ENCODE measurements around the gene COLGALT1. TPM values are rescaled to one million over a fixed set of nuclear protein-coding genes. Genes with fewer than 3 reads are reported as not detected.
"Not testable (repeated sequence)": the region's sequence is repeated elsewhere in the genome, so short reads cannot be mapped to it uniquely, and the experiment has no call there.

The COLGALT1 gene
- total RNA-seq, 1 experiment from 2014 or later = 80.1 TPM

DNA sequence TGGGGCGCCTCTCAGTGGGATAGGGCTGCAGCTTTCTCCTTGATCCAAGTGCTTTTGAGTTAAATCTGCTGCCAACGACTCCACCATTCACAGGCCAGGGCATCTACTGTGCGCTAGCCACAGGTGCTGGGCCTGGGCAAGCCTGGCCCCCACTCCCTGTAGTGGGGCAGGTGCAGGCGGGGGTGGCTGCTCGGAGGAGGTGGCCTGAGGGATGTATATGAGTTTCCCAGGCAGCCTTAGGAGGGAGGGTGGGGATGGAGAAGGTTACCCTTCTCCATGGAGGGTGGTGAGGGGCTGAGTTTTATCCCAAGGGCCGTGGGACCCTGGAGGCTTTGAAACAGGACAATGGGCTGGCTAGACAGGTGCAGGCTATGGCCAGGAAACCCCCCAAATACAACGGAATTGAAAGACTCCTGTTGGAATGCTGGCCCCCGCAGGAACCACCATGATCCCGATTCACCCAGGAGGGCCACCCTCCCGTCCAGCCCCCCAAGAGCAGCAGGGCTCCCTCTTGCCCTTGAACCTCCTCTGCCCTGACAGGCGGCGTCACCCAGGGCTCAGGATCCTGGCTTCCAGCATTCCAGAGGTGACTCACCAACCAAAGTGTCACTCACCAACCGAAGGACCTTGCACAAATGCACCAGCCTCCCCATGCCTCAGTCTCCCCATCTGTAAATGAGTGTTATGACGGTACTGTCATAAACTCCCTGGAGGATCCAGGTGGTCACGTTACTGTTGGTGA lies 39.9 kb upstream of the COLGALT1 start:
- CTCF ChIA-PET = interaction anchor here (0.6 kb wide), 1 partner anchor 423 kb away, joined by 3 read pairs; no protein-coding TSS in a partner anchor
- no peak overlapping the region for H3K4me3 Mint-ChIP-seq (ENCODE audit: unreplicated experiment)
- BruUV-seq (replicated peaks) = no TSS peak

DNA sequence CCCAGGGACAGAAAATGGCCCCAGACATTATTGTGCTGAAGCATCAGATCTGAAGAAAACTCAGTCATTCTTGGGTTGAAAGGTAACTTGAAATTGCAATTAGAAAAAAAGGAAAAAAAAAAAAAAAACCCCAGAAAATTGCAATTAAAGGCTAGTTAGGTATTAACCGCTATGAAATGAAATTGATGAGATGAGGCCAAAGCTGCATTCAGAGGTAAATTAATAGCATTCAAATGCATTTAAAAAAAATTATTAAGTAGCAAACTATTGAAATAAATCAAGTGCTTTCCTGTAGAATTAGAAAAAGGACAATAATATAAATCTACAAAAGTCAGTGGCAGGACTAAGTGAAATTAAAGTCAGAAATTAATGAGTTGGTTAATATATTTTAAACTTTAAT lies 37.6 kb upstream of the COLGALT1 start:
- Histone ChIP-seq H3K27me3 (replicated peaks; ENCODE audit: control insufficient read depth, insufficient read depth, low read length) (no peaks in the 10 kb centered on the region), H3K36me3 (ENCODE audit: control insufficient read depth, insufficient read depth, low read length) (peaks cover 5% of the 10 kb centered on the region), H3K9me3 (peaks cover 11% of the 10 kb centered on the region; the same call in 1 of the 2 replicates), H3K4me1 (no peaks in the 10 kb centered on the region), H3K4me3 (ENCODE audit: low read depth, low read length) (no peak overlapping the region)
- TF ChIP-seq, protein P1, sequence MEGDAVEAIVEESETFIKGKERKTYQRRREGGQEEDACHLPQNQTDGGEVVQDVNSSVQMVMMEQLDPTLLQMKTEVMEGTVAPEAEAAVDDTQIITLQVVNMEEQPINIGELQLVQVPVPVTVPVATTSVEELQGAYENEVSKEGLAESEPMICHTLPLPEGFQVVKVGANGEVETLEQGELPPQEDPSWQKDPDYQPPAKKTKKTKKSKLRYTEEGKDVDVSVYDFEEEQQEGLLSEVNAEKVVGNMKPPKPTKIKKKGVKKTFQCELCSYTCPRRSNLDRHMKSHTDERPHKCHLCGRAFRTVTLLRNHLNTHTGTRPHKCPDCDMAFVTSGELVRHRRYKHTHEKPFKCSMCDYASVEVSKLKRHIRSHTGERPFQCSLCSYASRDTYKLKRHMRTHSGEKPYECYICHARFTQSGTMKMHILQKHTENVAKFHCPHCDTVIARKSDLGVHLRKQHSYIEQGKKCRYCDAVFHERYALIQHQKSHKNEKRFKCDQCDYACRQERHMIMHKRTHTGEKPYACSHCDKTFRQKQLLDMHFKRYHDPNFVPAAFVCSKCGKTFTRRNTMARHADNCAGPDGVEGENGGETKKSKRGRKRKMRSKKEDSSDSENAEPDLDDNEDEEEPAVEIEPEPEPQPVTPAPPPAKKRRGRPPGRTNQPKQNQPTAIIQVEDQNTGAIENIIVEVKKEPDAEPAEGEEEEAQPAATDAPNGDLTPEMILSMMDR (IDR thresholded peaks at IDR 0.05; ENCODE audit: insufficient read depth in 1 of 2, low read depth in 1 of 2, low read length in 1 of 2, severe bottlenecking in 1 of 2, unreplicated experiment in 1 of 2) = no peak
- H3K27me3 Mint-ChIP-seq (ENCODE audit: insufficient read depth, unreplicated experiment) = no peaks in the 10 kb centered on the region
- CTCF ChIA-PET = no interaction called here
- H3K36me3 Mint-ChIP-seq (ENCODE audit: insufficient read depth, unreplicated experiment) = peaks cover 30% of the 10 kb centered on the region
- BruUV-seq (replicated peaks) = no TSS peak
- no peaks in the 10 kb centered on the region for H3K9me3 Mint-ChIP-seq (ENCODE audit: unreplicated experiment)
- no peak overlapping the region for H3K4me3 Mint-ChIP-seq (ENCODE audit: unreplicated experiment)
- intact Hi-C loops (cut with micrococcal nuclease; ENCODE audit: unreplicated experiment) = no loop called here
- no peak for DNase-seq
- H3K27ac Mint-ChIP-seq (ENCODE audit: unreplicated experiment) = no peak overlapping the region
- no peaks in the 10 kb centered on the region for H3K4me1 Mint-ChIP-seq (ENCODE audit: low read depth, unreplicated experiment)
- POLR2A ChIA-PET = no interaction called here

More for the DNA sequence above, 39.9 kb upstream of the COLGALT1 start:
- no peaks in the 10 kb centered on the region for H3K27me3 ChIP-seq (replicated peaks; ENCODE audit: control insufficient read depth, insufficient read depth, low read length)
- H3K36me3 ChIP-seq (ENCODE audit: control insufficient read depth, insufficient read depth, low read length) = peaks cover 5% of the 10 kb centered on the region
- no peak for DNase-seq
- TF ChIP-seq, protein P1 (IDR thresholded peaks at IDR 0.05; ENCODE audit: insufficient read depth in 1 of 2, low read depth in 1 of 2, low read length in 1 of 2, severe bottlenecking in 1 of 2, unreplicated experiment in 1 of 2) = no peak
- no peaks in the 10 kb centered on the region for H3K27me3 Mint-ChIP-seq (ENCODE audit: insufficient read depth, unreplicated experiment)
- H3K27ac Mint-ChIP-seq (ENCODE audit: unreplicated experiment) = no peak overlapping the region
- peaks cover 11% of the 10 kb centered on the region; the same call in 1 of the 2 replicates for H3K9me3 ChIP-seq
- H3K4me1 Mint-ChIP-seq (ENCODE audit: low read depth, unreplicated experiment) = no peaks in the 10 kb centered on the region
- peaks cover 3% of the 10 kb centered on the region for H3K4me1 ChIP-seq
- intact Hi-C loops (cut with micrococcal nuclease; ENCODE audit: unreplicated experiment) = no loop called here
- no peak overlapping the region for H3K4me3 ChIP-seq (ENCODE audit: low read depth, low read length)
- POLR2A ChIA-PET = no interaction called here
- H3K9me3 Mint-ChIP-seq (ENCODE audit: unreplicated experiment) = no peaks in the 10 kb centered on the region
- peaks cover 40% of the 10 kb centered on the region for H3K36me3 Mint-ChIP-seq (ENCODE audit: insufficient read depth, unreplicated experiment)

DNA sequence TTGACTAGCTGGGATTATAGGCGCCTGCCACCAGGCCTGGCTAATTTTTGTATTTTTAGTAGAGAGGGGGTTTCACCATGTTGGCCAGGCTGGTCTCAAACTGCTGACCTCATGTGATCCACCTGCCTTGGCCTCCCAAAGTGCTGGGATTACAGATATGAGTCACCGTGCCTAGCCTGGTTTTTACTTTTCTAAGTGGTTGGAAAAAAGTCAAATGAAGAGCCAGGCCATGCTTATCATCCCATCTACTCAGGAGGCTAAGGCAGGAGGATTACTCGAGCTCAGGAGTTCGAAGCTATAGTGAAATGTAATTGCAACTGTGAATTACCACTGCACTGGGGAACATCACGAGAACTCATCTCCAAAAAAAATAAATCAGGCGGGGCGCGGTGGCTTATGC lies 36.8 kb upstream of the COLGALT1 start:
- H3K4me1 ChIP-seq; BruUV-seq (replicated peaks); H3K27me3 ChIP-seq (replicated peaks; ENCODE audit: control insufficient read depth, insufficient read depth, low read length); intact Hi-C loops (cut with micrococcal nuclease; ENCODE audit: unreplicated experiment); H3K9me3 Mint-ChIP-seq (ENCODE audit: unreplicated experiment); H3K4me1 Mint-ChIP-seq (ENCODE audit: low read depth, unreplicated experiment); H3K4me3 Mint-ChIP-seq (ENCODE audit: unreplicated experiment); H3K27ac Mint-ChIP-seq (ENCODE audit: unreplicated experiment); DNase-seq; H3K36me3 ChIP-seq (ENCODE audit: control insufficient read depth, insufficient read depth, low read length); CTCF ChIA-PET; H3K27me3 Mint-ChIP-seq (ENCODE audit: insufficient read depth, unreplicated experiment); H3K4me3 ChIP-seq (ENCODE audit: low read depth, low read length); POLR2A ChIA-PET: not testable (repeated sequence)
- peaks cover 11% of the 10 kb centered on the region; the same call in 1 of the 2 replicates for H3K9me3 ChIP-seq
- peaks cover 31% of the 10 kb centered on the region for H3K36me3 Mint-ChIP-seq (ENCODE audit: insufficient read depth, unreplicated experiment)
